H9 (cell line): ENCODE measurements around the gene RGS6. TPM values are rescaled to one million over a fixed set of nuclear protein-coding genes. Genes with fewer than 3 reads are reported as not detected.

Experiments
- DNase-seq: peaks from one replicate; pipeline ENCODE4 v3.0.0-alpha.2; 2017
- H2AFZ ChIP-seq: one replicate; pipeline ENCODE4 v1.6.1; 2013; ENCODE audit warnings: mild to moderate bottlenecking, low read length, control low read depth, moderate library complexity
- H2AK5ac ChIP-seq: 2 replicates; pipeline ENCODE4 v1.6.1; 2013; ENCODE audit warnings: low read length, control low read depth, mixed read lengths; ENCODE audit not compliant: insufficient read length
- H2BK120ac ChIP-seq: one replicate; pipeline ENCODE4 v1.6.1; 2013; ENCODE audit warnings: low read depth, mild to moderate bottlenecking, low read length, control low read depth, inconsistent platforms; ENCODE audit not compliant: poor library complexity, severe bottlenecking
- H2BK12ac ChIP-seq: 2 replicates; pipeline ENCODE4 v1.6.1; 2013; ENCODE audit warnings: low read length, control low read depth, mixed read lengths, low read depth; ENCODE audit not compliant: insufficient read length
- H2BK15ac ChIP-seq: 2 replicates; pipeline ENCODE4 v1.6.1; 2013; ENCODE audit warnings: low read depth, low read length, control low read depth
- H2BK20ac ChIP-seq: one replicate; pipeline ENCODE4 v1.6.1; 2013; ENCODE audit warnings: low read depth, mild to moderate bottlenecking, low read length, control low read depth, inconsistent platforms; ENCODE audit not compliant: poor library complexity, severe bottlenecking
- H2BK5ac ChIP-seq: 2 replicates; pipeline ENCODE4 v1.6.1; 2013; ENCODE audit warnings: low read length, control low read depth, mixed read lengths; ENCODE audit not compliant: insufficient read length
- H3K14ac ChIP-seq: 2 replicates; pipeline ENCODE4 v1.6.1; 2013; ENCODE audit warnings: low read length, control low read depth; ENCODE audit not compliant: insufficient read depth
- H3K18ac ChIP-seq: 2 replicates; pipeline ENCODE4 v1.6.1; 2013; ENCODE audit warnings: low read depth, mild to moderate bottlenecking, mixed read lengths, low read length, control low read depth; ENCODE audit not compliant: insufficient read length
- H3K23ac ChIP-seq: 2 replicates; pipeline ENCODE4 v1.6.1; 2013; ENCODE audit warnings: low read length, control low read depth, mixed read lengths, low read depth; ENCODE audit not compliant: insufficient read length
- H3K23me2 ChIP-seq: 2 replicates; pipeline ENCODE4 v1.6.1; 2013; ENCODE audit warnings: low read depth, mild to moderate bottlenecking, mixed read lengths, low read length, control low read depth; ENCODE audit not compliant: insufficient read length, poor library complexity, severe bottlenecking
- H3K27ac ChIP-seq: 2 replicates; pipeline ENCODE4 v1.5.1; 2013; ENCODE audit warnings: low read length, control low read depth, mixed read lengths, low read depth; ENCODE audit not compliant: insufficient read length
- H3K27me3 ChIP-seq: 2 replicates; pipeline ENCODE4 v1.6.1; 2013; ENCODE audit warnings: low read length, control low read depth, inconsistent platforms; ENCODE audit not compliant: insufficient read depth
- H3K4ac ChIP-seq: 2 replicates; pipeline ENCODE4 v1.6.1; 2013; ENCODE audit warnings: low read depth, mild to moderate bottlenecking, control low read depth, inconsistent platforms, low read length, moderate library complexity
- H3K4me1 ChIP-seq: 2 replicates; pipeline ENCODE4 v1.6.1; 2013; ENCODE audit warnings: low read length, control low read depth, inconsistent platforms; ENCODE audit not compliant: insufficient read depth
- H3K4me2 ChIP-seq: 2 replicates; pipeline ENCODE4 v1.6.1; 2013; ENCODE audit warnings: low read length, control low read depth, mixed read lengths; ENCODE audit not compliant: insufficient read length, insufficient read depth
- H3K56ac ChIP-seq: 2 replicates; pipeline ENCODE4 v1.6.1; 2013; ENCODE audit warnings: low read depth, mild to moderate bottlenecking, mixed read lengths, low read length, control low read depth; ENCODE audit not compliant: insufficient read length
- H3K79me1 ChIP-seq: 2 replicates; pipeline ENCODE4 v1.6.1; 2013; ENCODE audit warnings: low read depth, mild to moderate bottlenecking, moderate library complexity, low read length, control low read depth, inconsistent platforms; ENCODE audit not compliant: insufficient read depth, poor library complexity, severe bottlenecking
- H3K79me2 ChIP-seq: 2 replicates; pipeline ENCODE4 v1.6.1; 2013; ENCODE audit warnings: low read length, control low read depth, inconsistent platforms; ENCODE audit not compliant: insufficient read depth
- H3K9ac ChIP-seq: 2 replicates; pipeline ENCODE4 v1.6.1; 2013; ENCODE audit warnings: low read length, control low read depth, mixed read lengths; ENCODE audit not compliant: insufficient read length; ENCODE audit errors: extremely low read depth
- H3K9me3 ChIP-seq: one replicate; pipeline ENCODE4 v1.6.1; 2013; ENCODE audit warnings: low read depth, low read length, inconsistent platforms; ENCODE audit not compliant: control insufficient read depth
- H3T11ph ChIP-seq: one replicate; pipeline ENCODE4 v1.6.1; 2013; ENCODE audit warnings: mild to moderate bottlenecking, low read length, control low read depth, inconsistent platforms
- H4K20me1 ChIP-seq: one replicate; pipeline ENCODE4 v1.6.1; 2013; ENCODE audit not compliant: control insufficient read depth, insufficient read length, insufficient read depth
- H4K5ac ChIP-seq: 2 replicates; pipeline ENCODE4 v1.6.1; 2013; ENCODE audit warnings: low read depth, mild to moderate bottlenecking, mixed read lengths, low read length, control low read depth; ENCODE audit not compliant: insufficient read length
- H4K8ac ChIP-seq: replicated peaks from 2 replicates; pipeline ENCODE4 v1.6.1; 2013; ENCODE audit warnings: low read length, control low read depth, mixed read lengths, low read depth; ENCODE audit not compliant: insufficient read length
- H4K91ac ChIP-seq: 2 replicates; pipeline ENCODE4 v1.6.1; 2013; ENCODE audit warnings: low read depth, mild to moderate bottlenecking, moderate library complexity, mixed read lengths, low read length, control low read depth; ENCODE audit not compliant: insufficient read length
- H3K27ac Mint-ChIP-seq, 3 experiments: 2 replicates in 2 of 3; 3 replicates in 1 of 3; pipeline ENCODE4 v1.8.0; 2020 to 2021; ENCODE audit warnings: mixed read lengths in 3 of 3, mild to moderate bottlenecking in 1 of 3, moderate library complexity in 1 of 3
- H3K27me3 Mint-ChIP-seq: 2 replicates; pipeline ENCODE4 v1.8.0; 2021; ENCODE audit warnings: low read depth, mild to moderate bottlenecking, moderate library complexity, mixed read lengths
- H3K36me3 Mint-ChIP-seq, 3 experiments: 2 replicates in 2 of 3; 3 replicates in 1 of 3; pipeline ENCODE4 v1.8.0; 2020 to 2021; ENCODE audit warnings: low read depth in 3 of 3, mixed read lengths in 3 of 3; ENCODE audit not compliant: insufficient read depth in 1 of 3
- H3K4me1 Mint-ChIP-seq, 2 experiments: 2 replicates each; pipeline ENCODE4 v1.8.0; 2020; ENCODE audit warnings: mixed read lengths in 2 of 2
- H3K4me3 Mint-ChIP-seq, 2 experiments: 2 replicates in 1 of 2; 3 replicates in 1 of 2; pipeline ENCODE4 v1.8.0; 2020 to 2021; ENCODE audit warnings: mild to moderate bottlenecking in 2 of 2, mixed read lengths in 2 of 2, moderate library complexity in 1 of 2
- H3K9me3 Mint-ChIP-seq, 2 experiments: 2 replicates in 1 of 2; 3 replicates in 1 of 2; pipeline ENCODE4 v1.8.0; 2020; ENCODE audit warnings: mild to moderate bottlenecking in 2 of 2, mixed read lengths in 2 of 2, moderate library complexity in 1 of 2
- WGBS: extraction: QIAGEN DNeasy Blood & Tissue Kit; methylation state at CpG from one replicate; pipeline ENCODE4 v1.1.7; 2013; ENCODE audit warnings: missing lambda C conversion rate, low lambda C conversion rate, mixed read lengths; ENCODE audit not compliant: insufficient read length; ENCODE audit errors: extremely low coverage; 5-methylcytosine and 5-hydroxymethylcytosine counted together
- total RNA-seq: library from RNA; stranded (reverse); gene quantifications from 2 replicates; pipeline ENCODE4 v1.2.1, GENCODE V29; 2021
- TF ChIP-seq, protein P1 (sequence below): fragments of 200-600 bp; sonication (generic); conservative IDR thresholded peaks from 3 replicates; pipeline ENCODE4 v1.8.0; 2021; ENCODE audit warnings: antibody characterized with exemption, mild to moderate bottlenecking

Gene RGS6
- total RNA-seq, 1 experiment from 2014 or later = 3.0 TPM

DNA sequence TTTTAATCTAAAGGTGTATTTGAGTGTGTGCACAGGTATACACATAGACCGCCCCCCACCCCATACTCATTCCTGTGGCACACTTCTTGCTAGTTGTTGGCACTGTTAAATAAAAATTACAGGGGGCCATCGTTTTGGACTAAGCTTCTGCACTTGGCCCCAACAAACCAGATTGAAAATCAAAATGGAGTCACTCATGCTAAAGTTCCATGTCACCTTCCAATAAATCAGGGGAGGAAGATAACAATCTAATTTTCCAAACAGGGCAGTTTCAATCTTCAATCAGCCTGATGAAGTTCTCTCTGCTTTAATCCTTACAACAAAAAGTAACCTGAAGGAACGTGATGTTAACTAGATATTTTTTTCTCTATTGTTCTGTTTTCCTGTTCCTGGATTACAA, 78.2 kb downstream of the RGS6 start:
- Histone ChIP-seq H3K27me3 (no peaks in the 10 kb centered on the region), H3K56ac (no peak overlapping the region), H3K14ac (no peak overlapping the region), H3K79me2 (no peaks in the 10 kb centered on the region), H3K23me2 (no peaks in the 10 kb centered on the region), H4K20me1 (no peaks in the 10 kb centered on the region), H3K79me1 (no peaks in the 10 kb centered on the region), H3K18ac (no peak overlapping the region), H3K9me3 (no peaks in the 10 kb centered on the region), H2BK15ac (no peak overlapping the region), H2BK20ac (no peak overlapping the region), H2AFZ (no peak overlapping the region), H3K4ac (no peak overlapping the region), H4K8ac (no peak overlapping the region), H2BK120ac (no peak overlapping the region), H3K4me2 (no peak overlapping the region), H3T11ph (no peak overlapping the region), H4K91ac (no peak overlapping the region), H3K4me1 (no peaks in the 10 kb centered on the region), H4K5ac (no peak overlapping the region), H2AK5ac (no peak overlapping the region), H2BK5ac (no peak overlapping the region), H2BK12ac (no peak overlapping the region), H3K23ac (no peak overlapping the region), H3K9ac (no peak overlapping the region), H3K27ac (no peak overlapping the region)
- no peak overlapping the region for H3K4me3 Mint-ChIP-seq
- H3K36me3 Mint-ChIP-seq = peaks cover 0 to 4% (median 0%) of the 10 kb centered on the region in 3 experiments; a peak in 2 of 7 replicates
- no peak for DNase-seq
- TF ChIP-seq, protein P1, sequence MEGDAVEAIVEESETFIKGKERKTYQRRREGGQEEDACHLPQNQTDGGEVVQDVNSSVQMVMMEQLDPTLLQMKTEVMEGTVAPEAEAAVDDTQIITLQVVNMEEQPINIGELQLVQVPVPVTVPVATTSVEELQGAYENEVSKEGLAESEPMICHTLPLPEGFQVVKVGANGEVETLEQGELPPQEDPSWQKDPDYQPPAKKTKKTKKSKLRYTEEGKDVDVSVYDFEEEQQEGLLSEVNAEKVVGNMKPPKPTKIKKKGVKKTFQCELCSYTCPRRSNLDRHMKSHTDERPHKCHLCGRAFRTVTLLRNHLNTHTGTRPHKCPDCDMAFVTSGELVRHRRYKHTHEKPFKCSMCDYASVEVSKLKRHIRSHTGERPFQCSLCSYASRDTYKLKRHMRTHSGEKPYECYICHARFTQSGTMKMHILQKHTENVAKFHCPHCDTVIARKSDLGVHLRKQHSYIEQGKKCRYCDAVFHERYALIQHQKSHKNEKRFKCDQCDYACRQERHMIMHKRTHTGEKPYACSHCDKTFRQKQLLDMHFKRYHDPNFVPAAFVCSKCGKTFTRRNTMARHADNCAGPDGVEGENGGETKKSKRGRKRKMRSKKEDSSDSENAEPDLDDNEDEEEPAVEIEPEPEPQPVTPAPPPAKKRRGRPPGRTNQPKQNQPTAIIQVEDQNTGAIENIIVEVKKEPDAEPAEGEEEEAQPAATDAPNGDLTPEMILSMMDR = no peak
- H3K27me3 Mint-ChIP-seq = no peaks in the 10 kb centered on the region
- no CpG with 5 or more reads among the region's 3 CpGs for WGBS
- H3K4me1 Mint-ChIP-seq = 0 out of 4 replicates have a peak, but pooled peaks cover 0 to 2% of the 10 kb centered on the region in 2 experiments
- peaks cover 0 to 3% of the 10 kb centered on the region in 2 experiments; a peak in 1 of 5 replicates for H3K9me3 Mint-ChIP-seq
- H3K27ac Mint-ChIP-seq = no peak overlapping the region
